Endothelial cell of hepatic sinusoid (primary cell): ENCODE results near the gene CCHCR1.
"Not testable (repeated sequence)": the region's sequence is repeated elsewhere in the genome, so short reads cannot be mapped to it uniquely, and the experiment has no call there.

Experiments
- in situ Hi-C: cut with HindIII; loops from 2 replicates; pipeline ENCODE4 v1.10.0; 2017; ENCODE audit warnings: low sequenced_read_pairs

CCHCR1 gene, protein sequence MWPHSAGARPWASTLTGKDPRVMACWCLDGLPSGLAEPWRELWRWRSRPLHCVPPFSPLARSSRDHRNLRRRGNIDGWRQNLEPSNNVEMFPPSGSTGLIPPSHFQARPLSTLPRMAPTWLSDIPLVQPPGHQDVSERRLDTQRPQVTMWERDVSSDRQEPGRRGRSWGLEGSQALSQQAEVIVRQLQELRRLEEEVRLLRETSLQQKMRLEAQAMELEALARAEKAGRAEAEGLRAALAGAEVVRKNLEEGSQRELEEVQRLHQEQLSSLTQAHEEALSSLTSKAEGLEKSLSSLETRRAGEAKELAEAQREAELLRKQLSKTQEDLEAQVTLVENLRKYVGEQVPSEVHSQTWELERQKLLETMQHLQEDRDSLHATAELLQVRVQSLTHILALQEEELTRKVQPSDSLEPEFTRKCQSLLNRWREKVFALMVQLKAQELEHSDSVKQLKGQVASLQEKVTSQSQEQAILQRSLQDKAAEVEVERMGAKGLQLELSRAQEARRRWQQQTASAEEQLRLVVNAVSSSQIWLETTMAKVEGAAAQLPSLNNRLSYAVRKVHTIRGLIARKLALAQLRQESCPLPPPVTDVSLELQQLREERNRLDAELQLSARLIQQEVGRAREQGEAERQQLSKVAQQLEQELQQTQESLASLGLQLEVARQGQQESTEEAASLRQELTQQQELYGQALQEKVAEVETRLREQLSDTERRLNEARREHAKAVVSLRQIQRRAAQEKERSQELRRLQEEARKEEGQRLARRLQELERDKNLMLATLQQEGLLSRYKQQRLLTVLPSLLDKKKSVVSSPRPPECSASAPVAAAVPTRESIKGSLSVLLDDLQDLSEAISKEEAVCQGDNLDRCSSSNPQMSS

DNA sequence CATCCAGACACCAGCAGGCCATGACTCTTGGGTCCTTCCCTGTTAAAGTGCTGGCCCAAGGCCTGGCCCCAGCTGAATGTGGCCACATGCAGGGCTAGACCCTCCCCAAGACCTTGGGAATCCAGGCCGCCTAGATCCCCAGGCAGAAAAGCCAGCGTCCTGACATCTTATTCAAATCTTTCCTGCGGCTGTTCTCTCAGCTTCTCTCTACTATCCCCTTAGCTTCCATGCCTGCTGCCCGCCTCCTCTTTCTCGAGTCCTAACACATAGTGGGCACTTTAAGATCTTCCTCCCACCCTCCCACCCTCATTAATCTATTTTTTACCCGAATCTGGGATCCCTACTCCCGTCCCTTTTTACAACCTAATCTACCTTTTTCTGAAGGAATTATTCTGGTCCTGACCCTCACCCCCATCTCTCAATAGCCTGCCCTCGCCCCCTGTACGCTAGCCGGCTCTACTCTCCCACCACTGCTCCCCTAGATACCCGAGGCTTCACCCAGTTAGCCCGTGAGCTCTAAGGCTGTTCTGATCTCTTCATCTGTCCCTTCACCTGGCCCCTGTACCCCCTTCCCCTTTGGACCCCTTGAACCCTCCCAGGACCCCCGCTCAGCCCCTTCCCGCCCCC lies at the start of gene CCHCR1:
Gene CCHCR1, minus strand, starts transcription at position 290 of the 627 bp plus-strand sequence. Its CDS starts 202 bp downstream, at position 88.
- in situ Hi-C loops, result no loop called here

GRCh38 chr6:31205638-31206037 lies 48.0 kb upstream of the CCHCR1 start:
- in situ Hi-C loops, result no loop called here

GRCh38 chr6:31204751-31205145 lies 47.1 kb upstream of the CCHCR1 start:
- in situ Hi-C loops, result no loop called here

DNA sequence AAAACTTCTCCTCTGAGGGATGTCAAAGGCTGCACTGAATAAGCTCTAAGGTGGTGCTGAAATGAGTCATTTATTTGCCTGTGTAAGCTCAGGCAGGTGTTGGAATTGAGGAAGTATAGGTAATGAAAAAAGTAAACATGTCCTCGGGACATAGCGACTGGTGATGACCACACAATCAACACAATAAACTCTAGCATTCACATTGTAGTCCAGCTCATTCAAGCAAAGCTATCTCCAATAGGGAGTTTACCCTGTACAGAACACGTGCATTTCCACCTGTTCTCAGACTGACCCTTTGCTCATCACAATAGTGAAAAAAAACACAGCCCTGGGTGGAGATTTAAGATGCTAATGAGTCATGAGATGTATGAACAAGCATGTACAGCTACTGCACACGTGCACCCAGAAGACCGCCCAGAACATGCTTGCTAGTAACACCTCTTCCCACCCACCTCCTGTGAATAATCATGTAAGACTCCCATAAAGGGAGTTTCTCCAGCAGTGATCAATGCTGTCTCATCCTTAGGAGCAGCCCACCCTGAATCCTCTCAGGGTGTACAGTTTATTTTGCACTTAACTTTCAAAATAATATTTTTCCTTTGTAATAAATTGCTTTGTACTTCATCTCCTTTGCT lies 45.9 kb upstream of the CCHCR1 start:
- in situ Hi-C loops, result no loop called here

- in situ Hi-C loops, result no loop called here
Observed at GRCh38 chr6:31202259-31203166, 44.9 kb upstream of the CCHCR1 start.

- in situ Hi-C loops, result not testable (repeated sequence)
Observed at GRCh38 chr6:31199105-31199452, 41.5 kb upstream of the CCHCR1 start.

DNA sequence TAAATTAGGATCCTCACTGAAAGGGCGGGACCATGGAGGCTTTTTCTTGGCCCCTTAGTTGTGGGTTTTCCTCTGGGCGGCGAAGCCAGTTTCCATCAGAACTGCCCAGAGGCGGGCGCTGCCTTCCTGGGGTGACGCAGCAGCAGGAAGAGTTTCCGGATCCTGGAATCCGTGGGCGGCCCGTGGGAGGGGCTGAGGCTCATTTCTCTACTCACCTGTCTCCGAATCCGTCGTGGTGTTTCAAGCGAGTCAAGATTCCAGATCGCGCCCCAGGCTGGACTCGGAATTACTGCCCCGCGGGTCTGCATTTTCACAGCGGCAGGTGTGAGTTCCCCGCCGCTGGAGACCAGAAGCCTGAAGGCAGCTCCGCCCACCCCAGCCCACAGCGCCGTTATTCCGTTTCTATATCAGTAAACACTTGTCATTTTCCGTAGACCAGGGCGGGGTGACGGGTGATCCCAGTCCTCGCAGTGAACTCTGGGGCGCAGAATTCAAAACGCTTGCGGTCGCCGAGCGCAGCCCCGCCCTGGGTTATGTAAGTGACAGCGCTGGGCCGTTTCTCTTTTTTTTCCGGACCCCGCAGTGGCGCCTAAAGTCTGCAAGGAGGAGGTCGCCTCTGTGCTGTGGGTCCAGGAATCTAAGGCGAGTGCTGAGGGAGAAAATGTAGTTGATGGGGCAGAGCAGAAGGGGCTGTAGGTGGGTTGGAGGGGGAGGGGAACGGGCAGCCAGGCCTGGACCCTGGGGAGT lies 40.1 kb upstream of the CCHCR1 start:
- in situ Hi-C loops, result no loop called here

DNA sequence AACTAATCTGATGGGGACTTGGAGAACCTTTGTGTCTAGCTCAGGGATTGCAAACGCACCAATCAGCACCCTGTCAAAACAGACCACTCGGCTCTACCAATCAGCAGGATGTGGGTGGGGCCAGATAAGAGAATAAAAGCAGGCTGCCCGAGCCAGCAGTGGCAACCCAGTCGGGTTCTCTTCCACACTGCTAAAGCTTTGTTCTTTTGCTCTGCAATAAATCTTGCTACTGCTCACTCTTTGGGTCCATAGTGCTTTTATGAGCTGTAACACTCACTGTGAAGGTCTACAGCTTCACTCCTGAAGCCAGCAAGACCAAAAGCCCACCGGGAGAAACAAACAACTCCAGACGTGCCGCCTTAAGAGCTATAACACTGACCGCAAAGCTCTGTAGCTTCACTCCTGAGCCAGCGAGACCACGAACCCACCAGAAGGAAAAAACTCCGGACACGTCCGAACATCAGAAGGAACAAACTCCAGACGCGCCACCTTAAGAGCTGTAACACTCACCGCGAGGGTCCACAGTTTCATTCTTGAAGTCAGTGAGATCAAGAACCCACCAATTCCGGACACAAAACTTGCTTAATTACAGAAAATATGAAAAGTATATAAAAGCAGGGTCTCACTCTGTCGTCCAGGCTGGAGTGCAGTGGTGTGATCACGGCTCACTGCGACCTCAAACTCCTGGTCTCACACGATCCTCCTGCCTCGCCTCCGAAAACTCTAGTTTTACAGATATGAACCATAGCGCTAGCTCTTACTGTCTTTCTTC lies 38.8 kb upstream of the CCHCR1 start:
- in situ Hi-C loops, result not testable (repeated sequence)

- in situ Hi-C loops, result not testable (repeated sequence)
Observed at GRCh38 chr6:31195308-31195979, 37.8 kb upstream of the CCHCR1 start.

DNA sequence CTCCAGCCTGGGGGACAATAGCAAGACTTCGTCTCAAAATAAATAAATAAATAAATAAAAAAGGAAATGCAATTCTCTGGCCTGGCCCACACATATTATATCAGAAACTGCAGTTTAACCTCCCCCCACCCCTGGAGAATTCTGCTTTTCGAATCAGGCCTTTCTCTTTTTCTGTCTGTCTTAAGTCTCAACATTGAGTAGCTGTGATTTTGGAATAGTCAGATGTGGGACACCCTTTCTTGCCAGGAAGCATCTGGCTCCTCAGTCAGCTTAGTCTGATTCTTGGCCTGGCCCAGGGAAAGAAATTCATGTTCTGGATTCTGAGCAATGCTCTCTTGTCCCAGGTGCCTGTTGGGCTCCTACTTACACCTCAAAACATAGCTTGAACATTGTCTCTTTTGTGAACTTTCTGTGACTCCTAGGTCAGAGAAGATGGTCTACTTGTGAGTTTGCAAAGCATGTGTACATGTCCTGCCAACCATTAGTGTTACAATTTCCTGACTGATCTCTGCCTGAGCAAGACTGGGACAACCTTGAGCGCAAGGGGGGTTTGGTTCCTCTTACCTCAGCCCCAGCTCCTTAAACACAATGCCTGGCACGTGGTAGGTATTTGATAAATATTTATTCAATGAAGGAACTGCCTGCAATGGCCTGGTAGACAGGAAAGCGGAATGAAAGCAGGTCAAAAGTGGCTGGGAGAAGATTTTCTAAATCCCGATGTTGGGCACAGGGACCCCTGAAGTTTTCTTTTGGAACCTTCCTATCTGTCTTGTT lies 36.6 kb upstream of the CCHCR1 start:
- in situ Hi-C loops, result no loop called here

DNA sequence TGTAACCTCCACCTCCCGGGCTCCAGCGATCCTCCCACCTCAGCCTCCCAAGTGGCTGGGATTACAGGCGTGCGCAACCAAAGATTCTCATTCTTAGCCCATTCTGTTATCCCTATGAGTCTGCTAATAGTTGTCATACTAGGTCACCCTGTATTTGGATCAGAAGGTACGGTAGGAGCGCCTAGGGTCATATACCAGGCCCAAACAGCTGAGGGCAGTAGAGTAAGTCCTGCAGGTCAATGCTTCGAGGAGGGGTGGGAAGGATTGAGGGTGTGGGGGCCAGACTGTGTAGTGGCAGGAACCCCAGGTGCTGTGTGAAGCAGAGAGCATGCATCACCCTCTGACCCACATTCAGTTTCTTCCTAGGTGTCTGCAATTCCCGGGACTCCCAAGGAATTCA lies 35.6 kb upstream of the CCHCR1 start:
- in situ Hi-C loops, result no loop called here

- in situ Hi-C loops, result not testable (repeated sequence)
Observed at GRCh38 chr6:31192431-31193105, 35.0 kb upstream of the CCHCR1 start.

- in situ Hi-C loops, result no loop called here
Observed at GRCh38 chr6:31190488-31190887, 32.9 kb upstream of the CCHCR1 start.

- in situ Hi-C loops, result not testable (repeated sequence)
Observed at GRCh38 chr6:31189223-31189622, 31.6 kb upstream of the CCHCR1 start.

DNA sequence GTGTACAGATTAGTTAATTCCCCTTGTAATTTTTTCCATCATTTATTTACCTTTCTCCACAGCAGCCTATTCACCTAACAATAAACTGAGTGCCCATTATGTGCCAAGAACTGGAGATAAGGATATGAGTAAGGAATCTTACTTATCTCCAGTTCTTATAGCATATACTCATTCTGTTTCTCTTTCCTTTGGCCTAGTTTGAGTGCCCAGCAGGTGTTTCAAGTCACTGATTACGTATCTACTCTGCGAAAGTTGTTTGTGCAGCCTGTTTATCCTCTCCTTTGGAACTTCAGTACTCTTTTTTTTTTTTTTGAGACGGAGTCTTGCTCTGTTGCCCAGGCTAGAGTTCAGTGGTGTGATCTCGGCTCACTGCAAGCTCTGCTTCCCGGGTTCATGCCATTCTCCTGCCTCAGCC lies 30.2 kb upstream of the CCHCR1 start:
- in situ Hi-C loops, result no loop called here

- in situ Hi-C loops, result no loop called here
Observed at GRCh38 chr6:31186052-31186734, 28.6 kb upstream of the CCHCR1 start.
